Gastroesophageal sphincter (tissue), 3 donors: Measurements from ENCODE around the gene FAM151B.

Source experiments
- CTCF ChIP-seq, 4 experiments: fragments of 200-600 bp in 2 of 4; fragments of 450-650 bp in 2 of 4; sonication (generic) in 1 of 4; IDR thresholded peaks; one replicate each; pipeline ENCODE4 v1.5.1; 2017 to 2019; ENCODE audit warnings: antibody characterized with exemption in 4 of 4, mild to moderate bottlenecking in 2 of 4, moderate library complexity in 2 of 4
- EP300 ChIP-seq: sonication (generic); formaldehyde crosslinking; IDR thresholded peaks from one replicate; pipeline ENCODE4 v1.6.1; 2017; ENCODE audit warnings: antibody characterized with exemption, mild to moderate bottlenecking
- POLR2A ChIP-seq, 2 donors: fragments of 450-650 bp; IDR thresholded peaks; one replicate each; pipeline ENCODE4 v1.6.1; 2017; ENCODE audit warnings: antibody characterized with exemption in 2 of 2, mild to moderate bottlenecking in 2 of 2, moderate library complexity in 1 of 2
- POLR2AphosphoS5 ChIP-seq: sonication (generic); formaldehyde crosslinking; IDR thresholded peaks from one replicate; pipeline ENCODE4 v1.6.1; 2017; ENCODE audit warnings: antibody characterized with exemption

GRCh38 chr5:80508844-80509243, 20.9 kb downstream of the FAM151B start:
- no peak for TF ChIP-seq POLR2AphosphoS5
- TF ChIP-seq CTCF (IDR thresholded peaks at IDR 0.05) = no peak
- TF ChIP-seq POLR2A (IDR thresholded peaks at IDR 0.05) = no peak
- TF ChIP-seq EP300 = no peak
